ENCODE results near the gene TNS4. TPM values are rescaled to one million over a fixed set of nuclear protein-coding genes. Genes with fewer than 3 reads are reported as not detected.
A peak's percentile ranks its signal among the peaks of the same experiment; 100 is the strongest.

Gene TNS4
- total RNA-seq, 4 donors from 2014 or later, result 2.2 TPM; not detected in 3

DNA sequence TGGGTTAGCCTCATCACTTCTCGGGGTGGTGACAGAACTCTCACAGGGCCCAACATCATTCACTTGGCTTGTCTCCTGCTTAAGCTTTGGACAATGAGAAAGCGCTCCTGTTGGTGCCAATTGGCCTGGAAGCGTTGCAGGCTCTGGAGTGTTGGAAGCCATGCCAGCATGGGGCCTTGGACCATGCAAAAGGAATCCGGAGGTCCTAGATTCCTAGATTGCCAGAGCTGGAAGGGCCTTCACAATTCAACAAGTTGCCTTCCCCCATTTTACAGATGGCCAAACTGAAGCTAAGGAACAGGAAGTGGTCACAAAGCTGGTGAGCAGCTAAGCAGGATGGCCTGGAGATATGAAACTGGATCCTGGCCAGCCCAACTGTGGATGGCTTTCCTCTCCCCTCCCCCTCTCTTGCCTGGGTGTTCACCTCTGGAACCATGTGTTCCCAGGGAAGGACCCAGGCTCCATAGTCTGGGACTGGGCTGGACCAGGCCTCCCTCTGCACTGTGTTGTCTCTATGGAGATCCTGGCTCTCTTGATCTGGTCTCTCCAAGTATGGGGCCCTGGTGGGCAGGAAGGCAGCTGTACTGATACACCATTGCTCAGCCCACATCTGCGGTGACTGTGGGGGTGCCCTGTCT is 64.2 kb downstream of the TNS4 start:
- H3K27me3 ChIP-seq, result no peaks in the 10 kb centered on the region
- WGBS, 2 donors (ENCODE audit: low coverage in 1 of 2), result 60% methylated on average over 3 of the region's 5 CpGs; no CpG with 5 or more reads in 1 of the 2 donors
- no peaks in the 10 kb centered on the region for H3K9me3 ChIP-seq
- H3K4me1 ChIP-seq, result peaks cover 0 to 61% (median 20%) of the 10 kb centered on the region in 3 donors
- no peak for ATAC-seq
- H3K27ac ChIP-seq, result no peak overlapping the region
- TF ChIP-seq POLR2A (IDR thresholded peaks at IDR 0.05), result no peak
- TF ChIP-seq POLR2AphosphoS5 (IDR thresholded peaks at IDR 0.05), result no peak
- no peak for TF ChIP-seq EP300 (IDR thresholded peaks at IDR 0.05)
- TF ChIP-seq, protein P1, sequence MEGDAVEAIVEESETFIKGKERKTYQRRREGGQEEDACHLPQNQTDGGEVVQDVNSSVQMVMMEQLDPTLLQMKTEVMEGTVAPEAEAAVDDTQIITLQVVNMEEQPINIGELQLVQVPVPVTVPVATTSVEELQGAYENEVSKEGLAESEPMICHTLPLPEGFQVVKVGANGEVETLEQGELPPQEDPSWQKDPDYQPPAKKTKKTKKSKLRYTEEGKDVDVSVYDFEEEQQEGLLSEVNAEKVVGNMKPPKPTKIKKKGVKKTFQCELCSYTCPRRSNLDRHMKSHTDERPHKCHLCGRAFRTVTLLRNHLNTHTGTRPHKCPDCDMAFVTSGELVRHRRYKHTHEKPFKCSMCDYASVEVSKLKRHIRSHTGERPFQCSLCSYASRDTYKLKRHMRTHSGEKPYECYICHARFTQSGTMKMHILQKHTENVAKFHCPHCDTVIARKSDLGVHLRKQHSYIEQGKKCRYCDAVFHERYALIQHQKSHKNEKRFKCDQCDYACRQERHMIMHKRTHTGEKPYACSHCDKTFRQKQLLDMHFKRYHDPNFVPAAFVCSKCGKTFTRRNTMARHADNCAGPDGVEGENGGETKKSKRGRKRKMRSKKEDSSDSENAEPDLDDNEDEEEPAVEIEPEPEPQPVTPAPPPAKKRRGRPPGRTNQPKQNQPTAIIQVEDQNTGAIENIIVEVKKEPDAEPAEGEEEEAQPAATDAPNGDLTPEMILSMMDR (IDR thresholded peaks at IDR 0.05), result no peak
- H3K36me3 ChIP-seq, result no peaks in the 10 kb centered on the region
- no peak overlapping the region for H3K4me3 ChIP-seq

DNA sequence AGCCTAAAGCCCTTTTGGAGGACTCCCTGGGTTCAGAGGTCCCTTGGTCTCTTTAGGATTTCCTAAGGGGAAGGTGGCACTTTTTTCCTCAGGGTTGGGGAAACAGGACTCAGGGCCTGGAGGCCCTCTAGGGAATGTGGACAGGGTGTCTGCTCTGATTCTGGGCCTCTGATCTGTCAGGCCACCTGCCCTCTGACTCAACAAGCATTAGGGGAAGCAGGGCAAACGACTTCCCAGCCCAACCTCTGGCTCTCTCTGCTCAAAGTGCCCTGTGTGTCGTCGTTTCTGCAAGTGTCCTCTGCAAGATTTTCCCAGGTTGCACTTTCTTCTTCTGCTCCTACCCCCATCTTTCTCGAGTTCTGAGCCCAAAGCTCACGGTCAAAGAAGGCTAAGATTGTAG is 64.8 kb downstream of the TNS4 start:
- Histone ChIP-seq H3K27me3 (no peaks in the 10 kb centered on the region), H3K36me3 (no peaks in the 10 kb centered on the region), H3K9me3 (no peaks in the 10 kb centered on the region), H3K27ac (peak overlapping the region in 1 of 4 donors; percentile 25), H3K4me3 (no peak overlapping the region), H3K4me1 (peaks cover 0 to 56% (median 18%) of the 10 kb centered on the region in 3 donors)
- 54% methylated on average over 5 of the region's 5 CpGs; no CpG with 5 or more reads in 1 of the 2 donors for WGBS, 2 donors (ENCODE audit: low coverage in 1 of 2)
- no peak for ATAC-seq
- TF ChIP-seq POLR2A (IDR thresholded peaks at IDR 0.05) (no peak), EP300 (IDR thresholded peaks at IDR 0.05) (no peak)

DNA sequence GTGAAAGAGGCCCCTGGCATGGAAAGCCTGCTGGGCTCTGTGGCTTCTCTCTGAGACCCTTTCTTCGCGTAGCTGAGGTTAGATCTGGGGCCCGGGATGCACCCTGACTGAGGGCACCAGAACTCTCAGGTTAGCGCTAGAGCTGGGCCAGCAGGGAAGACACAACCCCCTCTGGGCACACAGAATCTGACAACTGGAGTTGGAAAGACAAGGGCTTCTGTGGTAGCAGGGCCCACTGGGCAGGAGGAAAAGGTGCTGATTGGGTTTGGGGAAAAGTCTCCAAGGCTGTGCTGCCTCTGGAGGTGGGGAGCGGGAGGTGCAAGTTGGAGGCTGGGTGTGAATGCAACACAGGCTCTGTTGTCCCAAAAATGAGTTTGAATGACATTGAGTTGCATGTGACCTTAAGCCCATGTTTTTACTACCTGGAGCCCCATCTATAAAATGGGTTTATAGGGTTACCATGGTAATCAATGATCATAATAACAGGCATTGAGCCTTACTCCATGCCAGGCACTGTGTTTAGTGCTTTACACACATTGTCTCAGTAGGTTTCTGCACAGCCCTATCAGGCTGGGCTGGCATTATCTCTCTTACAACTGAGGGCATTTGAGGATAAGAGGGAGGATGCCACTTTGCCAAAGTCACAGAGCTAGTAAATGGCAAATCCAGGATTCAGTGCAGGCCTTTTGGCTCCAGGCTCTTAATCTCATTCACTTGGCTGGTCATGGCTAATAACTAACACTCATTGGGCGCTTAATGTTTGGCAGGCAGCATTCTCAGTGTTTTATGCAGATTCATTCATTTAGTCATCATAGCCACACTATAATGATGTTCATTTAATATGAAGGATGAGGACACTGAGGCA is 67.6 kb downstream of the TNS4 start:
- Histone ChIP-seq H3K4me1 (peaks cover 0 to 45% (median 14%) of the 10 kb centered on the region in 3 donors), H3K9me3 (no peaks in the 10 kb centered on the region), H3K27ac (peak overlapping the region; percentile 30 to 84 (median 78)), H3K27me3 (no peaks in the 10 kb centered on the region), H3K36me3 (no peaks in the 10 kb centered on the region), H3K4me3 (no peak overlapping the region)
- 48 to 63% methylated on average over 2 to 4 of the region's 6 CpGs for WGBS, 2 donors (ENCODE audit: low coverage in 1 of 2)
- ATAC-seq, result peak; percentile 56
- TF ChIP-seq EP300 (IDR thresholded peaks at IDR 0.05) (no peak), POLR2A (IDR thresholded peaks at IDR 0.05) (no peak), POLR2AphosphoS5 (IDR thresholded peaks at IDR 0.05) (no peak)
- TF ChIP-seq, protein P1 (IDR thresholded peaks at IDR 0.05), result peak in 3 of 4 experiments; percentile 37 to 54 (median 45)

DNA sequence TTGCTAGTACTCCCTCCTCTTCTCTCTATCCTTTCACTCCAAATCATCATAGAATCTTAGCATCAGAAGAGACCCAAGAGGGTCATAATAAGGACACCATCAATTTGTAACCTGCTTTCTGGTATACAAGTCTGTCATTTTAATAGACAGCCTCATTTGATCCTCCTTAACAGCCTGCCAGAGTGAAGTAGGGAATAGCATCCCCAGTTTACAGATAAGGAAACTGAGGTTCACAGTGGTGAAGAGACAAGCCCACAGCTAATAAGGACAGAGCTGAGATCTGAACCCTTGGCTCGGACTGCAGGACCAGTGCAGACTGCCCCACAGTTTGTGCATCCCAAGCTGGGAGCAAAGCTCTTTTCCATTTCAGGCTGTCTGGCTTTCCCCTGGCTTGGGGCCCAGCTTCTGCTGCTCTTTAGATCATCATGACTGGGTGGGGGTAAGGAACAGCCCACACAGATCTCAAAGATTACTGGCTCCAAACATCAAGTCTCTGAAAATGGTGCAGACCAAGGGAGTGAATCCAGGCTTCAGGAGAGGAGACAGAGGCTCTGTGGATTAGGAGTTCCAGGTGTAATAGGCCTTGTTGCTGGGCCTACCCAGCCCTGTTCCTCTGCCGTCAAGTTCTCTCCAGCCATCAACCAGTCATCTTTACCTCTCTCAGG is 68.4 kb downstream of the TNS4 start:
- WGBS, 2 donors (ENCODE audit: low coverage in 1 of 2), result 13 to 20% methylated on average over 1 to 2 of the region's 2 CpGs
- Histone ChIP-seq H3K4me1 (peaks cover 0 to 45% (median 14%) of the 10 kb centered on the region in 3 donors), H3K4me3 (no peak overlapping the region), H3K9me3 (no peaks in the 10 kb centered on the region), H3K27me3 (no peaks in the 10 kb centered on the region), H3K27ac (peak overlapping the region; percentile 30 to 84 (median 78)), H3K36me3 (no peaks in the 10 kb centered on the region)
- ATAC-seq, result peak; percentile 42
- TF ChIP-seq POLR2AphosphoS5 (IDR thresholded peaks at IDR 0.05) (peak; percentile 55), EP300 (IDR thresholded peaks at IDR 0.05) (no peak), POLR2A (IDR thresholded peaks at IDR 0.05) (no peak)

DNA sequence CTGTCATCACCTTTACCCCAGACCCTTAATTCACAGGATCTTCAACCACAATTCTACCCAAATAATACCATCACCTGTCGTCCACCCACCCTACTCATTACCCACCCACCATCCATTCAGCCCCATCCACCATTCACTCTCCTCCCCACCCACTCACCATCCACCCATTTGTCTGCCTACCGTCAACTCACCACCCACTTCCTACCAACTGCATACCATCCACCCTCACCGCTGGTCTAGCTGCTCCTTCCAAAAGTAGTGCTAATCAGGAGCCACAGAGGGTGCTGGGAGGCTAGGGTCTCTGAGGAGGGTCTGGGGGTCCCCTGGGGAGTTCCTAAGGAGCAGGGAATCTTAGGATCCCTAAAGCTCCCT is 70.2 kb downstream of the TNS4 start:
- Histone ChIP-seq H3K27ac (no peak overlapping the region), H3K27me3 (no peaks in the 10 kb centered on the region), H3K9me3 (no peaks in the 10 kb centered on the region), H3K36me3 (no peaks in the 10 kb centered on the region), H3K4me3 (no peak overlapping the region), H3K4me1 (peaks cover 0 to 28% (median 14%) of the 10 kb centered on the region in 3 donors)
- TF ChIP-seq, protein P1 (IDR thresholded peaks at IDR 0.05), result no peak
- TF ChIP-seq POLR2A (IDR thresholded peaks at IDR 0.05) (no peak), EP300 (IDR thresholded peaks at IDR 0.05) (no peak), POLR2AphosphoS5 (IDR thresholded peaks at IDR 0.05) (no peak)
- 97 to 100% methylated on average over 3 of the region's 3 CpGs for WGBS, 2 donors (ENCODE audit: low coverage in 1 of 2)
- no peak for ATAC-seq

Measured in gastroesophageal sphincter (tissue), 4 donors.